Thyroid gland (tissue), 4 donors: Measurements from ENCODE around the gene CRYBA4. TPM values are rescaled to one million over a fixed set of nuclear protein-coding genes. Genes with fewer than 3 reads are reported as not detected.

ENCODE experiments used
- DNase-seq, 2 donors: peaks; one replicate each; pipeline ENCODE4 v3.0.0-alpha.2; 2019
- H3K27ac ChIP-seq, 3 donors: fragments of 200-600 bp; sonication (generic); 1 replicate in 2 of 3; 2 replicates in 1 of 3; pipeline ENCODE4 v1.5.1; 2016 to 2019; ENCODE audit warnings: mild to moderate bottlenecking in 1 of 3, moderate library complexity in 1 of 3
- H3K27me3 ChIP-seq: fragments of 200-600 bp; sonication (generic); one replicate; pipeline ENCODE4 v1.5.1; 2019
- H3K36me3 ChIP-seq, 2 donors: fragments of 200-600 bp; sonication (generic); one replicate each; pipeline ENCODE4 v1.5.1; 2016 to 2019
- H3K4me1 ChIP-seq, 2 donors: fragments of 200-600 bp; sonication (generic); one replicate each; pipeline ENCODE4 v1.5.1; 2017 to 2019
- H3K4me3 ChIP-seq, 3 donors: fragments of 200-600 bp; sonication (generic); replicated peaks in 1 of 3; 1 replicate in 2 of 3; 2 replicates in 1 of 3; pipeline ENCODE4 v1.5.1; 2016; ENCODE audit warnings: mild to moderate bottlenecking in 1 of 3
- H3K9me3 ChIP-seq: fragments of 200-600 bp; sonication (generic); one replicate; pipeline ENCODE4 v1.5.1; 2017
- POLR2A ChIP-seq, 2 donors: fragments of 450-650 bp; IDR thresholded peaks; one replicate each; pipeline ENCODE4 v1.6.1; 2017; ENCODE audit warnings: antibody characterized with exemption in 2 of 2, mild to moderate bottlenecking in 2 of 2, moderate library complexity in 1 of 2
- whole genome bisulfite sequencing, 2 donors: methylation state at CpG; one replicate each; pipeline ENCODE4 v1.1.5; 2017; 5-methylcytosine and 5-hydroxymethylcytosine counted together
- intact Hi-C: fragments of 100-400 bp; cut with DNase I; formaldehyde crosslinking; loops from one replicate; pipeline ENCODE4 v1.15.1; 2023
- total RNA-seq, 4 donors: library from RNA; depleted of rRNA; stranded (reverse); fragments of >200 nt; gene quantifications; one replicate each; pipeline ENCODE4 v1.2.3, GENCODE V29; 2016
- TF ChIP-seq, protein P1 (sequence below), 6 experiments: fragments of 200-600 bp in 3 of 6; fragments of 450-650 bp in 3 of 6; sonication (generic) in 3 of 6; IDR thresholded peaks; one replicate each; pipeline ENCODE4 v1.5.1; 2016 to 2019; ENCODE audit warnings: antibody characterized with exemption in 6 of 6, mild to moderate bottlenecking in 2 of 6, inconsistent platforms in 1 of 6, moderate library complexity in 1 of 6

CRYBA4 gene
- total RNA-seq, 4 donors from 2014 or later, result not detected

DNA sequence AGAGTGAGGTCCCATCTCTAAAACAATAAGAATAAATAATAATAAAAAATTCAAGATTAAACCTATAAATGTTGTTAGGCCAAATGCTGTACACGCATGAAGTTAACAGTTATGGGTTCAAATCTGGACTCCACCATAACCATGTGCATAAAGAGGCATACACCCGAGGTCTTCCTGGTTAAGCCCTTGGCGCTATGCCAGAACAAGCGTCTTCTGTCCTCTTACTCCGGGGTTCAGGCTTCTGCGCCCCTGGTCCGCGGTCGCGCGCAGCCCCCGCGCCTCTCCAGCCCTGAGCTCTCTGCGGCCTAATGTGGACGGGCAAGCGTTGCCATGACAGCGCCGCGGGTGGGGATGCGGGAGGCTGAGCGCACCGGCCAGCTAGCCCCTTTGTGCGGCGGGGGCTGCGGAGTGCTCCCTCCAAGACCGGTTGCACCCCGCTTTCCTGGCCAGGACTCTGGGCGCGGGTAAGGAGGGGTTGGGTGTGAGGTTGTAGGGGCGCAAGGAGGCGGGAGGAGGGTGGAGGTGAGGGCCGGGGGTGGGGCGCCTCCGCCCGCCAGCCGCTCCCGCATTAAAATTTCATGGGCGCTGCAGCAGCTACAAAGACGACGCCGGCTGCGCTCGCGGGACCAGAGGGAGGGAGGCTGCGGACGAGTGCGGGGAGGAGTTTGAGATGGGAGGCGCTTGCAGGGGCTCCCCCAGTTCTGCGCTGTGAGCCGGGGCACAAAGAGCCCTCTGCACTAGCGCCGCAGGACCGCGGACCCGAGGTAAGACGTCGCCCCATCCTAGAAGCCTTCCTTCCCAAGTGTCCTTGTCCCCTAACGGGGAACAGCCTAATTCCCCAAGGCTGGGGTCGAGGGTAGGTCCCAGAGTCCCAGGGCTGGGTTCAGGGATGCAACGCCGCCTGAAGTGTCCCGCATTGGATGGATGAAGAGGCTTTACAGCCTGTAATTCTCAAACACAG is 35.4 kb downstream of the CRYBA4 start, which contains the start of gene MIAT:
Gene MIAT (plus strand): TSS at position 698 of the 961 bp plus-strand sequence.
- 2 to 4% methylated on average over 25 to 29 of the region's 62 CpGs for WGBS, 2 donors
- H3K27me3 ChIP-seq, result peaks cover 23% of the 10 kb centered on the region
- H3K36me3 ChIP-seq, result no peaks in the 10 kb centered on the region
- no peak within 1 kb of the TSS for H3K27ac ChIP-seq
- H3K9me3 ChIP-seq, result no peaks in the 10 kb centered on the region
- peak within 1 kb of the TSS in 1 of 3 donors; percentile 9 for H3K4me3 ChIP-seq
- TF ChIP-seq, protein P1, sequence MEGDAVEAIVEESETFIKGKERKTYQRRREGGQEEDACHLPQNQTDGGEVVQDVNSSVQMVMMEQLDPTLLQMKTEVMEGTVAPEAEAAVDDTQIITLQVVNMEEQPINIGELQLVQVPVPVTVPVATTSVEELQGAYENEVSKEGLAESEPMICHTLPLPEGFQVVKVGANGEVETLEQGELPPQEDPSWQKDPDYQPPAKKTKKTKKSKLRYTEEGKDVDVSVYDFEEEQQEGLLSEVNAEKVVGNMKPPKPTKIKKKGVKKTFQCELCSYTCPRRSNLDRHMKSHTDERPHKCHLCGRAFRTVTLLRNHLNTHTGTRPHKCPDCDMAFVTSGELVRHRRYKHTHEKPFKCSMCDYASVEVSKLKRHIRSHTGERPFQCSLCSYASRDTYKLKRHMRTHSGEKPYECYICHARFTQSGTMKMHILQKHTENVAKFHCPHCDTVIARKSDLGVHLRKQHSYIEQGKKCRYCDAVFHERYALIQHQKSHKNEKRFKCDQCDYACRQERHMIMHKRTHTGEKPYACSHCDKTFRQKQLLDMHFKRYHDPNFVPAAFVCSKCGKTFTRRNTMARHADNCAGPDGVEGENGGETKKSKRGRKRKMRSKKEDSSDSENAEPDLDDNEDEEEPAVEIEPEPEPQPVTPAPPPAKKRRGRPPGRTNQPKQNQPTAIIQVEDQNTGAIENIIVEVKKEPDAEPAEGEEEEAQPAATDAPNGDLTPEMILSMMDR (IDR thresholded peaks at IDR 0.05), result no peak
- TF ChIP-seq POLR2A (IDR thresholded peaks at IDR 0.05), result no peak
- H3K4me1 ChIP-seq, result peaks cover 9 to 23% of the 10 kb centered on the region in 2 donors
- peak in 1 of 2 donors; percentile 17 for DNase-seq
- intact Hi-C loops, result no loop called here

DNA sequence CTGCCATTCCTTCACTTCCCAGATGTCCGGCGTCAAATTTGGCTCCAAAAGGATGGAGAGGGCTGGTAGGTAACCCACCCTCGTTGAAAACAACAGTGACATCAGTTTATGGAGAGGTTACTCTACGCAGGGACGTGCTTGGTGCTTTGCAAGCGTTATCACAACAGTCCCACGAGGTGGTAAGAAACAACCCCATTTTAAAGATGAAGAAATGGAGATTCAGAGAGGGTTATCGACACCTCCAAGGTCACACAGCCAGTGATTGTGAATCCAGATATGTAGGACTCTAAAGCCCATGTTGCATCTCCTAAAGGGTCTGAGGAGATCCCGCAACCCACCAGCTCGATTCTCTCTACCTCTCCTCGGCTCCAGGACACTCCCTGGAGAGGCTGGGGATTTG is 36.4 kb downstream of the CRYBA4 start:
- no peak for DNase-seq
- intact Hi-C loops, result no loop called here
- H3K36me3 ChIP-seq, result no peaks in the 10 kb centered on the region
- TF ChIP-seq, protein P1 (IDR thresholded peaks at IDR 0.05), result no peak
- no peak for TF ChIP-seq POLR2A (IDR thresholded peaks at IDR 0.05)
- WGBS, 2 donors, result 5% methylated on average over 11 of the region's 11 CpGs
- H3K27me3 ChIP-seq, result peaks cover 28% of the 10 kb centered on the region
- H3K27ac ChIP-seq, result no peak overlapping the region
- peaks cover 9 to 23% of the 10 kb centered on the region in 2 donors for H3K4me1 ChIP-seq
- H3K4me3 ChIP-seq, result peak overlapping the region in 1 of 3 donors; percentile 9
- no peaks in the 10 kb centered on the region for H3K9me3 ChIP-seq

DNA sequence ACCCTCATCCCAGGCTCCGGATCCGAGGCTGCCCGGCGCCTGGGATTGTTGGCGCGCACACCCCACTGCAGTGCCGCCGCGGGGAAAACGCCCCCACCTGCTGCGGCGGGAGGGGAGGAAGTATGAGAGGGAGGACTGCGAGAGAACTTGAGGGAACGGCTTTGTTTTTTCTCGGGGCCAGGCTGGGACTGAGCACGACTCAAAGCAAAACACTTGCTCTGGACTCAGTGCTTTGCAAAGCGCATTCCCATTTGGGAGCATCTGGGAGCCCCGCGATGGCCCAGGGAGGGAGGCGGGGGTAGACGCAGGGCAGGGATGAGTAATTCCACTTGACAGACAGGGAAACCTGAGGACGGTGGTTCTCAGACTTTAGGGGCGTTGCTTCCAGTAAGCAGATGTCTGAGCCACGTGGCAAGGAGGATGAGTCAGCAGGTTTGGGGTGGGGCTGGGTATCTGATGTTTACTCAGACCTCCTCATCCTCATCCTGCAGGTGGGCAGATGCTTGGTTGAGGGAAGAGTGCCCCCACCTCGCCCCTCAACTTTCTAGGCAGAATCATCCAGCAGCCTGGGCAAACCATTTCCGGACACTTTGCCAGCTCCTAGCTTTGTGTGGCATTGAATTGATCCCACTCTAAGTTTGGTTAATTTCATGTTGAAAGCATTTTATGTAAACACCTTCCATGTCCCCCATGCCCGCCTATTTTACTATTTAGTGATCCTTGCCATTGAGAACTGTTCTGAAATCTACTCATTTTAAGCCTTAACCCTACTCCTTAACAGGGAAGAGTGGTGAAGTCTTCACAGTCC is 37.1 kb downstream of the CRYBA4 start:
- 5% methylated on average over 21 to 22 of the region's 27 CpGs for WGBS, 2 donors
- Histone ChIP-seq H3K9me3 (no peaks in the 10 kb centered on the region), H3K27me3 (peaks cover 28% of the 10 kb centered on the region), H3K27ac (no peak overlapping the region), H3K4me1 (peaks cover 9 to 23% of the 10 kb centered on the region in 2 donors), H3K4me3 (peak overlapping the region in 1 of 3 donors; percentile 9), H3K36me3 (no peaks in the 10 kb centered on the region)
- intact Hi-C loops, result no loop called here
- peak; percentile 29 to 33 for DNase-seq
- TF ChIP-seq, protein P1 (IDR thresholded peaks at IDR 0.05), result no peak
- TF ChIP-seq POLR2A (IDR thresholded peaks at IDR 0.05), result no peak

DNA sequence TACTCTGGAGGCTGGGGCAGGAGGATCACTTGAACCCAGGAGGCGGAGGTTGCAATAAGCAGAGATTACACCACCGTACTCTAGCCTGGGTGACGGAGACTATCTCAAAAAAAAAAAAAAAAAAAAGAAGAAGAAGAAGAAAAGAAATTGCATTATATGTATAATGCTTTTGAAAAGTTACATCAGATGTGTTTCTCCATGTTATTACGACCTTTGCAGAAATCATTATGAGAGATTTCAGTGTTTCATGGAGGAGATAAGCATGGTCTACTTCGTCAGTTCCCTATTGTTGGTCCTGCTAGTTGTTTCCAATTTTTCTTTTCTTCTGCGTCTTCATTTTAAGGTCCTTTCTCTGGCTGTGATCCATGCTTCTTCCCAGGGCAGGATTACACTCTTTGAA is 38.6 kb downstream of the CRYBA4 start:
- TF ChIP-seq POLR2A (IDR thresholded peaks at IDR 0.05), result no peak
- TF ChIP-seq, protein P1 (IDR thresholded peaks at IDR 0.05), result no peak
- Histone ChIP-seq H3K4me3 (no peak overlapping the region), H3K9me3 (no peaks in the 10 kb centered on the region), H3K36me3 (no peaks in the 10 kb centered on the region), H3K27me3 (peaks cover 28% of the 10 kb centered on the region), H3K27ac (no peak overlapping the region), H3K4me1 (peaks cover 9 to 23% of the 10 kb centered on the region in 2 donors)
- no peak for DNase-seq
- 79 to 93% methylated on average over 6 of the region's 6 CpGs for WGBS, 2 donors
- intact Hi-C loops, result loop anchor here (10.0 kb wide), 1 partner anchor 296 kb away; no protein-coding TSS in a partner anchor
